Measurements from ENCODE around the gene UAP1L1. TPM values are rescaled to one million over a fixed set of nuclear protein-coding genes. Genes with fewer than 3 reads are reported as not detected.

UAP1L1 gene
- total RNA-seq, 1 donor from 2014 or later: 0.57 TPM

DNA sequence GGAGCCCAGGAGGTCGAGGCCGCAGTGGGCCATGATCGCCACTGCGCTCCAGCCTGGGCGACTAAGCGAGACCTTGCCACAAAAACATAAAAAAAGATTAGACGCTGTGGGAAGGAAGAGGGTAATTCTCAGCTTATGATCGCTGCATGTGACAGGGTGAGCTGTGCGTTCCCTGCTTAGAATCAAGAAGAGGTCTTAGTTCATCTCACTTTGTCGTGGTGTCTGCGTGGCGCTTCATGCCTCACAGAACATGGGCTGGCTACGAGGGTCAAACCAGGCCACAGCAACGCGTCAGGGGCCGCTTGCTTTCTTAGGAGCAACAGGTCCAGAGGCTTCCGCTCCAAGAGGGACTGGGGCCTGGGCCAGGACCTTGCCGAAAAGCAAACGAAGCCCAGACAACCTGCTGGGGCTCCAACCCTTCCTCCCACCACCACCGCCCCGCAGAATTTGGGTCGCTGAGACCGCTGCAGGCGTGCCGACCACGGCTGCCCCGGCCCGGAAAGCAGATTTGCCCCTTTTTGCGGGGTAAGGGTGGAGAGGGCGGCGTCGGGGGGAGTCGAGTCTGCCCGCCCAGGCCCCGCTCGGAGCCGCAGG lies 51.6 kb downstream of the UAP1L1 start:
- Mint-ChIP-seq H3K4me3 (ENCODE audit: low read depth) (peak overlapping the region; percentile 87), H3K9me3 (ENCODE audit: low read depth) (no peaks in the 10 kb centered on the region), H3K27me3 (peaks cover 8% of the 10 kb centered on the region), H3K4me1 (ENCODE audit: low read depth) (peaks cover 24% of the 10 kb centered on the region), H3K27ac (peak overlapping the region; percentile 97), H3K36me3 (ENCODE audit: insufficient read depth) (no peaks in the 10 kb centered on the region)
- TF ChIP-seq, protein P1, sequence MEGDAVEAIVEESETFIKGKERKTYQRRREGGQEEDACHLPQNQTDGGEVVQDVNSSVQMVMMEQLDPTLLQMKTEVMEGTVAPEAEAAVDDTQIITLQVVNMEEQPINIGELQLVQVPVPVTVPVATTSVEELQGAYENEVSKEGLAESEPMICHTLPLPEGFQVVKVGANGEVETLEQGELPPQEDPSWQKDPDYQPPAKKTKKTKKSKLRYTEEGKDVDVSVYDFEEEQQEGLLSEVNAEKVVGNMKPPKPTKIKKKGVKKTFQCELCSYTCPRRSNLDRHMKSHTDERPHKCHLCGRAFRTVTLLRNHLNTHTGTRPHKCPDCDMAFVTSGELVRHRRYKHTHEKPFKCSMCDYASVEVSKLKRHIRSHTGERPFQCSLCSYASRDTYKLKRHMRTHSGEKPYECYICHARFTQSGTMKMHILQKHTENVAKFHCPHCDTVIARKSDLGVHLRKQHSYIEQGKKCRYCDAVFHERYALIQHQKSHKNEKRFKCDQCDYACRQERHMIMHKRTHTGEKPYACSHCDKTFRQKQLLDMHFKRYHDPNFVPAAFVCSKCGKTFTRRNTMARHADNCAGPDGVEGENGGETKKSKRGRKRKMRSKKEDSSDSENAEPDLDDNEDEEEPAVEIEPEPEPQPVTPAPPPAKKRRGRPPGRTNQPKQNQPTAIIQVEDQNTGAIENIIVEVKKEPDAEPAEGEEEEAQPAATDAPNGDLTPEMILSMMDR (IDR thresholded peaks at IDR 0.05; ENCODE audit: unreplicated experiment): no peak
- no peak for DNase-seq (ENCODE audit: low spot score, unreplicated experiment)

DNA sequence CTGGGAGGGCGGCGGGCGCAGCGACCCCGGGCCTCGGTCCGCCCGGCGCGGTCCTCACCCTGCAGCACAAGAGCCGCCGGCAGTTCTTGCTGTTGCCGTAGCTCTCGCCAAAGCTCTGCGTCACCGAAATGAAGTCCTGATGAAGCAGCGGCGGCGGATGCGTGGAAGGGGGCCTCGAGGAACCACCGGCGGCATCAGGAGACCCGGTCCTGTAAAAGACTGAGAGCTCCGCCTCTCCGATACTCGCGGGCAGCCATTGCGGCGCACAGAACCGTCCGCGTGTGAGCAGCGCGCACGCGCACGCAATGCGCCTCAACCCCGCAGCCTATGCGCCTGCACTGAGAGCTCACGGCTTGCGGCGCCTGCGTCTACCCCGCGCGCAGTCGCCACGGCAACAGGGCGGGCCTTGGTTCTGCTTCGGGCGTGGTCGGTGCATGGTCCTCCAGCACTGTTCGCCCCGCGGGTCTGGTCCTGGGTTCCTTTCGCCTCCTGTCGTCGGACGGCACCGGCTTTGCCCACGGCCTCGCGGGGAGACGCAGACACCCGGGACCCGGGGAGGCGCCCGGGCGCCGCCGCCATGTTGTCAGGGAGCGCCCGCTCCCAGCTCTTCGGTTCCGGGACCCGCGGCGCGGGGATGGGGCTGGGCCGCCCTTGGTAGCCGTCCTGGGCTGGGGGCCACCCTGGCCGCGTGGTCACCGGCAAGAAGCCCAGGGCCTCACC lies 52.3 kb downstream of the UAP1L1 start:
- peaks cover 24% of the 10 kb centered on the region for H3K4me1 Mint-ChIP-seq (ENCODE audit: low read depth)

DNA sequence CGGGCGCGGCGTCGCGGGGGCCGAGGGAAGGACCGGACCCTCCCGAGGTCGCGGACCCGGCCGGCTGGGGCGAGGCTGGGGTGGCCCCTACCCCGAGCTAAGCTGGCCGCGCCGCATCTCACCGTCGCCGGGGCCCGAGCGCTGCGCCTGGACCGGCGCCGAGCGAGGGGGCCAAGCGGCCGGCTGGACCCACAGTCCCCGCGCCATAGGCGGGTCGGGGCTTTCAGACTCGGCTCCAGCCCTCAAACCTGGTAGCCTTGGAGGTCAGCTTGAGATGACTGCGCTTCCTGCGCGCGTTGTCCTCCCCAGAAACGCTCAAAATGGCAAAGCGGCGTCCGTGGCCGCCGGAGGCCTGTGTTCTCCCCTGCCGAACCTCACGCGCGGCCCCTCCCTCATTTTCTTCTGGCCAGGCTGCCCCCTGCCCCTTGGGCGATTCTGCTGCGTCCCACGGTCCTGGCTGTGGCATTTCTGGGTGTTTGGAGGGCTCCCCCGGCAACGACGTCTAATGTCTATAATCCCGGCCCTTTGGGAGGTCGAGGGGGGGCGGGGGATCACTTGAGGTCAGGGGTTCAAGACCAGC lies 52.9 kb downstream of the UAP1L1 start:
- Mint-ChIP-seq H3K27me3 (peaks cover 18% of the 10 kb centered on the region), H3K4me1 (ENCODE audit: low read depth) (peaks cover 24% of the 10 kb centered on the region), H3K27ac (no peak overlapping the region), H3K4me3 (ENCODE audit: low read depth) (peak overlapping the region; percentile 74), H3K9me3 (ENCODE audit: low read depth) (no peaks in the 10 kb centered on the region), H3K36me3 (ENCODE audit: insufficient read depth) (no peaks in the 10 kb centered on the region)
- DNase-seq (ENCODE audit: low spot score, unreplicated experiment): no peak
- TF ChIP-seq, protein P1 (IDR thresholded peaks at IDR 0.05; ENCODE audit: unreplicated experiment): no peak

More for the DNA sequence above, 52.3 kb downstream of the UAP1L1 start:
- Mint-ChIP-seq H3K27ac (no peak overlapping the region), H3K36me3 (ENCODE audit: insufficient read depth) (no peaks in the 10 kb centered on the region), H3K4me3 (ENCODE audit: low read depth) (peak overlapping the region; percentile 87), H3K9me3 (ENCODE audit: low read depth) (no peaks in the 10 kb centered on the region), H3K27me3 (peaks cover 12% of the 10 kb centered on the region)
- TF ChIP-seq, protein P1 (IDR thresholded peaks at IDR 0.05; ENCODE audit: unreplicated experiment): no peak
- DNase-seq (ENCODE audit: low spot score, unreplicated experiment): peak; percentile 74

Other genes starting within 250 kb of the UAP1L1 start
- 5.1 and 5.8 TPM in 2 replicates for gene AJM1, start 235.0 kb upstream of the UAP1L1 start, total RNA-seq
- gene PHPT1, start 228.1 kb upstream of the UAP1L1 start, total RNA-seq: 168 and 169 TPM in 2 replicates
- 36.7 and 40.0 TPM in 2 replicates for gene MAMDC4, start 225.2 kb upstream of the UAP1L1 start, total RNA-seq
- 297 and 310 TPM in 2 replicates for gene EDF1, start 211.2 kb upstream of the UAP1L1 start, total RNA-seq
- 23.4 and 23.8 TPM in 2 replicates for gene TRAF2, start 191.0 kb upstream of the UAP1L1 start, total RNA-seq
- gene FBXW5, start 132.8 kb upstream of the UAP1L1 start, total RNA-seq: 77.3 and 77.7 TPM in 2 replicates
- 1.1 and 2.8 TPM in 2 replicates for gene C8G, start 132.3 kb upstream of the UAP1L1 start, total RNA-seq
- 14.7 and 16.2 TPM in 2 replicates for gene LCN12, start 125.2 kb upstream of the UAP1L1 start, total RNA-seq
- not detected in 2 replicates for gene PTGDS, start 100.0 kb upstream of the UAP1L1 start, total RNA-seq
- gene LCNL1, start 94.5 kb upstream of the UAP1L1 start, total RNA-seq: not detected in 2 replicates
- 54.9 and 57.1 TPM in 2 replicates for gene PAXX, start 85.1 kb upstream of the UAP1L1 start, total RNA-seq
- 0.64 TPM in 1 of 2 replicates, not detected in the other for gene CLIC3, start 80.9 kb upstream of the UAP1L1 start, total RNA-seq
- 26.4 and 30.1 TPM in 2 replicates for gene ABCA2, start 49.3 kb upstream of the UAP1L1 start, total RNA-seq
- not detected in 2 replicates for gene FUT7, start 45.4 kb upstream of the UAP1L1 start, total RNA-seq
- gene NPDC1, start 31.3 kb upstream of the UAP1L1 start, total RNA-seq: 62.0 and 73.2 TPM in 2 replicates
- gene ENTPD2, start 23.5 kb upstream of the UAP1L1 start, total RNA-seq: 0.19 and 0.51 TPM in 2 replicates
- gene SAPCD2, start 7.0 kb upstream of the UAP1L1 start, total RNA-seq: 15.1 and 15.3 TPM in 2 replicates
- 56.1 and 57.7 TPM in 2 replicates for gene MAN1B1, start 9.5 kb downstream of the UAP1L1 start, total RNA-seq
- 39.2 and 48.5 TPM in 2 replicates for gene DPP7, start 37.2 kb downstream of the UAP1L1 start, total RNA-seq
- gene GRIN1, start 61.6 kb downstream of the UAP1L1 start, total RNA-seq: 0.07 and 0.77 TPM in 2 replicates
- 0.89 and 1.00 TPM in 2 replicates for gene LRRC26, start 92.5 kb downstream of the UAP1L1 start, total RNA-seq
- gene TMEM210, start 94.5 kb downstream of the UAP1L1 start, total RNA-seq: not detected in 2 replicates
- 73.2 and 74.3 TPM in 2 replicates for gene ANAPC2, start 111.0 kb downstream of the UAP1L1 start, total RNA-seq
- 52.5 and 59.1 TPM in 2 replicates for gene SSNA1, start 111.2 kb downstream of the UAP1L1 start, total RNA-seq
- 18.8 and 20.7 TPM in 2 replicates for gene TPRN, start 123.2 kb downstream of the UAP1L1 start, total RNA-seq
- 35.2 and 36.2 TPM in 2 replicates for gene TMEM203, start 128.1 kb downstream of the UAP1L1 start, total RNA-seq
- 35.1 and 37.4 TPM in 2 replicates for gene NDOR1, start 128.2 kb downstream of the UAP1L1 start, total RNA-seq
- gene RNF208, start 144.7 kb downstream of the UAP1L1 start, total RNA-seq: 24.0 and 25.7 TPM in 2 replicates
- gene CYSRT1, start 147.7 kb downstream of the UAP1L1 start, total RNA-seq: 1.2 and 2.7 TPM in 2 replicates
- 0.27 and 0.53 TPM in 2 replicates for gene RNF224, start 150.0 kb downstream of the UAP1L1 start, total RNA-seq
- 0.26 and 0.27 TPM in 2 replicates for gene SLC34A3, start 153.4 kb downstream of the UAP1L1 start, total RNA-seq
- 233 and 245 TPM in 2 replicates for gene TUBB4B, start 163.8 kb downstream of the UAP1L1 start, total RNA-seq
- not detected in 2 replicates for gene STPG3, start 173.8 kb downstream of the UAP1L1 start, total RNA-seq
- gene NELFB, start 177.8 kb downstream of the UAP1L1 start, total RNA-seq: 62.3 and 63.3 TPM in 2 replicates
- 8.0 and 8.5 TPM in 2 replicates for gene TOR4A, start 200.2 kb downstream of the UAP1L1 start, total RNA-seq
- gene NRARP, start 224.8 kb downstream of the UAP1L1 start, total RNA-seq: 24.0 and 27.1 TPM in 2 replicates